Activated CD4-positive, alpha-beta T cell treated with anti-CD3 and anti-CD28 coated beads for 4 hours (primary cell): ENCODE measurements around the gene GCH1.
"Not testable (repeated sequence)": the region's sequence is repeated elsewhere in the genome, so short reads cannot be mapped to it uniquely, and the experiment has no call there.

Experiments
- DNase-seq, 2 donors: peaks; one replicate each; pipeline ENCODE4 v3.0.0-alpha.2; 2020

The GCH1 gene

DNA sequence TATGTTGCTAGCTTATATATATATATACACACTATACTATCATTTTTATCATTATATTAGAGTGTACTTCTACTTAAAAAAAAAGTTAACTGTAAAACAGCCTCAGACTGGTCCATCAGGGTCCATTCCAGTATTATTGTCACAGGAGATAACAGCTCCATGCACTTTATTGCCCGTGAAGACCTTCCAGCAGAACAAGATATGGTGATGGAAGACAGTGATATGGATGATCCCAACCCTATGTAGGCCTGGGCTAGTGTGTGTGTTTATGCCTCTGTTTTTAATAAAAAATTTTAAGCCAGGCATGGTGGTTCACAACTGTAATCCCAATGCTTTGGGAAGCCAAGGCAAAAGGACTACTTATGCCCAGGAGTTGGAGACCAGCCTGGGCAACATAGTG lies 86.2 kb downstream of the GCH1 start:
- DNase-seq: no peak

DNA sequence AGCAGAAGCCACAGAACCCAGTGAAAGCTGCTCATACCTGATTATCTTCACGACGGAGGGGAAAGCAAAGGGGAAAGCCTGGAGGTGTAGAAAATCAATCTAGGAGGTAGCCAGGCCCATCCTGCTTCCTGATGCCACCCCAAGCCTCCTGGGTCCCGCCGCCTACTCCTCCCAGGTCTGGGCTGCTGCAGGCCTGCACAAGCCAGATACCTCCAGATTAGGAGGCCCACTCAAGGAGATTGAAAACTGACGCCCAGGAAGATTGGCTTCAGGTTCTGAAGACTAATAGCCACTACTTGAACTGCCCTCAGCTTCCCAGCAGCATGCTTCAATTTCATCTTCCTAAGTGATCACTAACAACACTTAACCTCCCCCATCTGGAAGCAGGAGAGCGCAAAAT lies 87.1 kb downstream of the GCH1 start:
- DNase-seq: no peak

- DNase-seq: no peak
These were observed 87.6 kb downstream of the GCH1 start for GRCh38 chr14:54815016-54815415.

DNA sequence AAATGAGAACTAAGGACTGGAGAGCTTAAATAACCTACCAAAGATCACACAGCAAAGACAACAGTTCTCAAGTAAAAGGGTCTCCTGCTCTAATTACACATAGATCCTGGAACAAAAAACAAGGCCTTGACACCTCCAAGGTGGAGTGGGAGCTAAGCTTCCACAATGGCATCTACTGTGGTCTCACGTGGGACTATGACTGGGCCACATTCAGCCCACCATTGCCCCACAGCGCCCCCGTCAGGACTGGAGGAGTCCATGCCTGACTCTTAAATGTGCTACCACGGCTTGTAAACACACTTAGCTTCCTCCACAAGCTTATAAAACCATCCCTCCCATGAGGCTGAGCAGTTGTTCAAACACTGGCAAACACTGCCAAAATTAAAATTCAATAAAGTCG lies 88.5 kb downstream of the GCH1 start:
- no peak for DNase-seq

DNA sequence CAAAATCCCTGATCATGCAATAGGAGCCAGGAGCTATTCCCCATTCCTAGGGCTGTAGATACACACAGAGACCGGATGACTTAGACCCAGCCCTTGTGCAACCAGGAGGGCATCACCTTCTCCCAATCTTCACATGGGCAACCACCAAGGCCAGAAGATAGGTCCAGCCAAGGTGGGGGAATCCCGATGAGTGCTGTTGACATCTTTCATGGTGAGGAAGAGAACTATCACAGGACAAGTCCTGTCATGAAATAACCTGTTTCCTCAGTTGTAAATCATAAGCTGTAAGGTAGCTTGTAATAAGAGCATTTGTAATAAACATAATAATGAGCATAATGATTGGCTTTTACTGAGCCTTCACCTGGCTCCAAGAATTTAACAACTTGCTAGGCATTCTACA lies 89.5 kb downstream of the GCH1 start:
- DNase-seq: no peak

DNA sequence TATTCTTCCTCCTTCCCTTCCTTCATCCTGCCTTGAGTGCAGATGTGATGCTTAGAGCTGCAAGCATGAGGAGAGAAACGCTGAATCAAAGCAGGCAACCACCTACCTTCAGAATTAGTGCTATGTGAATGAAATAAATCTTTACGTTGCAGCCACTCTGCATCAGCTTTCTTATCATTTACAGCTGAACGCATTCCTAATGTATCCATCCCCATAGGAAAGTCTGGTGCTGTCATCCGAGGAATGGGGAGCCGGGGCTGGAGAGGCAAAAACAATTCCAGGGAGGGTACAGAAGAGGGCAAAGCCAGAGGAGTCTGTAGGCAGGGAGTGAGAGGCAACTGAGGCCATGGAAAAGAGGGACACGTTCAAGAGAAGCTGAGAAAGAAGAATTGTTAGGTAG lies 90.0 kb downstream of the GCH1 start:
- DNase-seq: no peak

DNA sequence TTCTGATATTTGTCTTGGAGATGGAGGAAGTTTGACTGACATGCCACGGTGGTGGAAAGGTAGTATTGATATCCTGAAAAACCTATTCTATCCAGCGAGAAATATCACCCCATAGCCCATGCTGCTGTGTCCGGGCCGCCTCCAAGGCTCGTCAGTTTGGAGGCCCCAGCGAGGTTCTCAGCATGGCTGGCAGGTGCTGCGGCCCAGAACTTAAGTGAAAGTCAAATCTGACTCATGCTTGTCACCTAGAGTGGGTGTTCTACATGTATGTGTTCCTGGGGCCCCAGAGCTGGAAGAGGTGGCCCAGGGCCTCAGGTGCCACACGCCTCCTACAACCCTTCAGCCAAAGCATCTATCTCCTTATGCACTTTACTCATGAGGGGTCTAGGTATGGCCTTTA lies 92.9 kb downstream of the GCH1 start:
- no peak for DNase-seq

DNA sequence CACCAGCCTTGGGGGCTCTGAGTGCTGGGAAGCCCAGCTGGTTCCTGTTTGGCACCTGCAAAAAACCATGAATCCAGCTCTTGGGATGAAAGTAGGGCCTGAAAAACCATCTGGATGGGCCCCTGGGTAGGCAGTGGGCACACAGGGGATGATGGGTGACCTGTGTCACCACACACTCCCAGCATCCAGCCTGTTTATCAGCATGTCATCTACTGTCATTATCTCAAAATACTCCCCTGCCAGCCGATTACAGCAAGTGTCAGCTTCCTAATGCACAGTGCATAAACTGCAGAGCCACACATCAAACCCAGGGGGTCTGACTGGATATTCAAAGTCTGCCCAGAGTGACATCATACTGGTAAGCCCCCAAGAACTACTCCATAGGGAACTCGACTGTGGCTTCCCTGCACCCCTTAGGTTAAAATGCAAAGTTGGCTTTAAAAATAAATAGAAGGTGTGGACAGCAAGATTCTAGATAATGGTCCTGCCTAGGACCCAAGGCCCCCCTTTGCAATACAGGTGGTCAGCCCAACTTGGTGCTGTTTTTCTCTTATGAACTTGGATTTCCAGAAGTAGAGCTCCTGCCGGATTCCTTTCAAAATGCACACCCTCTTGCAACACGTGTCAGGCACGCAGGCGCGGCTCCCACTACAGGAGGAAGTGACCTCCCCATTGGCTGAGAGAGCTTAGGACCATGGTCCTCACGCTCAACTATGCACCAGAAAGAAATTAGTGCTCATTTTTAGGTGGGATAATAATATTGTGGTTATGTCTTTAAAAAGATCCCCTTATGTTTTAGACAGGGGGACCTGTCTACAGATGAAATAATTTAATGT lies 94.1 kb downstream of the GCH1 start:
- no peak for DNase-seq

GRCh38 chr14:54807881-54808280 lies 94.7 kb downstream of the GCH1 start:
- no peak for DNase-seq

DNA sequence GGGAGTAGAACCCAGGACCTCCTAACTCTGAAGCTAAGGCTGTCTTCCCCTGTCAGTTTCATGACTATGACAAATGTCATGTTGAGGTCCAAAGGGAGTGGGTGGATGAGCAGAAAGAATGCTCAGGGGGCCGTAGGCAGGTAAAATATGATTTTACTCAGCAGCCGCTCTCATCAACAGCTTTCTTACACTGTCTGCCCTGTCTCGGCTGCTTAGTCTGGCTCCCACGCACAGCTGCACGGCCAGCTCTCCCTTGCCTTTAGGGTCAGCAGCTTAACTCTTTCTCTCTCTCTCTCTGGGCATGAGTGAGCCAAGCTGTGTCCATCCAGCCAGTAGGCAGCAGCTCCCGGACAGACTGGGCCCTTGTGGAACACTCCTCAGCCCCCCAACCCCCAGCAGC lies 95.2 kb downstream of the GCH1 start:
- DNase-seq: no peak

DNA sequence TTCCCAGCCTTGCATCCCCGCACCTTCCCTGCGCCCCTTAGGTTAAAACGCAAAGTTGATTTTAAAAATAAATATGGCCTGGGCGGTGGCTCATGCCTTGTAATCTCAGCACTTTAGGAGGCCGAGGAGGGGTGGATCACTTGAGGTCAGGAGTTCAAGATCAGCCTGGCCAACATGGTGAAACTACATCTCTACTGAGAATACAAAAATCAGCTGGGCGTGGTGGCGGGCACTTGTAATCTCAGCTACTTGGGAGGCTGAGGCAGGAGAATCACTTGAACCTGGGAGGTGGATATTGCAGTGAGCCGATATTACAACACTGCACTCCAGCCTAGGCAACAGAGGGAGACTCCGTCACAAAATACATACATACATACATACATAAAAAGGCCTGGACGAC lies 96.0 kb downstream of the GCH1 start:
- no peak for DNase-seq

DNA sequence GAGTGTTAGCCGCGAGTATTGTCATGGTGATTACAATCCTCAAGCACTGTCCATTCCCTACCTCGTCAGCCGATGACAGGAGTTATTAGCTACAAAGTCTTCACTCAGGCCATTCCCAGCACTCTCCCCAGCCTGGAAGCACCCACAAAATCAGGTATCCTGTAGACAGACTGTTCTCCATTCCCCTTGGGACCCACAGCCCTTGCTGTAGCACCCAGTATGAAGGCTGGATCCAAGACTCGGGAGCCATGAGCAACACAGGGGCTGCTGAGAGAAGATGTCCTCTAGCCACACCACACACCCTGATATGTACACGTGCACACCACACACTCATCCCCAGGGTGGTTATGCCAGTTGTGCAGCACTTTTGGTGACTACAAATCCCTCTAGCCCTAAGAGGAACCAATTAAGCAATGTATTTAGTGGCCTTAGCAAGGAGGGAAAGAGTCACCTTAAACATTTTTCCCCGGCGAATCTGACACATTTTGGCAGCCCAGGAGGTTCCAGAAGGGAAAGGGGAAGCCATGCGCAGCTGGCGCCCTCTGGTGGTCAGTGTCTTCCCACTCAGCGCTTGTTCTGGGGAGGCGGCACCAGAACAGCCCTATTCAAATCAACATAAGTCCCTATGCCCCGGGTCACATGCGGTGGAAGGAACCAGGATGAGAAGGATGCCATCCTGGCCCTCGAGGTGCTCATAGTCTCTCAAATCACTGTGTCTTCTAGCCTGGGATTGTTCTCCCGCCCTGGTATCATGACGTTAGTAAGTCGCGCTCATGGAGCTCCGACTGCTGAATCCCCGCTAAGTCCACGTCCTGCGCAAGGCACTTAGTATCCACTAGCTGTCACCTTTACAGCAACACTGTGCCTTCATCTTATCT lies 96.9 kb downstream of the GCH1 start:
- DNase-seq: peak; percentile 69 to 75

DNA sequence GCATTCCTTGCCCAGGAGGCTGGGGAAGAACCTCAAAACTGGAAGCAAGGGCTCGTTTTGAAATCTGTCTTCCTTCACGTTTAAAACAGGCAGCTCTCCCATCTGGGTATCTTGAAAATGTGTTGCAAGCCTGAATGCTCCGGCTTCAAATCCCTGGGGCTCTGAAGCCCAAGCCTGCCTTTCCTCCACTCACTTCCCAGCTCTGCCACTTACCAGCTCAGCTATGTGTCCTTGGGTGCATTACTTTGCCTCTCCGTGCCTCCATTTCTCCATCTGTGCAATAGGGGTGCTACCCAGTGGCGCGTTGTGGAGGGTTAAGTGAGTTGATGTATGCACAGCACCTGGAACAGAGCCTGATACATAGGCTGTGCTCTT lies 97.6 kb downstream of the GCH1 start:
- no peak for DNase-seq

DNA sequence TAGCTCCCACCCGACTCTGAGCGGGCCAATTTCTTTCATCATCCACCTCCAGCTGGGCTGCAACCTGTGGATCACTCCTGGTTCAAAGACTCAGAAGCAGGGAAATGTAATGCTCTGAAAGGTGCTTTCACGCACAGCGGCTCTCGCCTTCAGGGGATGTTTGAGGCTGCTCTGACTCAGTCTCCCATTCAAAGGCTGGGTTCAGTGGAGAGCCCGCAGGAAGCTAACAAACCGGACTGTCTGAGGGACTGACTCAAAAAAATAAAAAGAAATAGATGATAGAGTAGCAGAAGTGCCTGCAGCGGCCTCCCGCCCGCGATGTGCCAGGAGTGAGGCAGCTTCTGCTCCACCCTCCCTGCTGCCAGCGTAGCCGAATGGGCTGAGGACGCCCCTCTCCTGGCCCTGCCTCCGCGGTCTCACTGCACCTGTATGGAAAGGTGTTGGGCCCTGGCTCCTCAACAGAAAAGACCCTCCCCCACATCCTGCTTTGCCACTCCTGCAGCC lies 98.0 kb downstream of the GCH1 start:
- no peak for DNase-seq

DNA sequence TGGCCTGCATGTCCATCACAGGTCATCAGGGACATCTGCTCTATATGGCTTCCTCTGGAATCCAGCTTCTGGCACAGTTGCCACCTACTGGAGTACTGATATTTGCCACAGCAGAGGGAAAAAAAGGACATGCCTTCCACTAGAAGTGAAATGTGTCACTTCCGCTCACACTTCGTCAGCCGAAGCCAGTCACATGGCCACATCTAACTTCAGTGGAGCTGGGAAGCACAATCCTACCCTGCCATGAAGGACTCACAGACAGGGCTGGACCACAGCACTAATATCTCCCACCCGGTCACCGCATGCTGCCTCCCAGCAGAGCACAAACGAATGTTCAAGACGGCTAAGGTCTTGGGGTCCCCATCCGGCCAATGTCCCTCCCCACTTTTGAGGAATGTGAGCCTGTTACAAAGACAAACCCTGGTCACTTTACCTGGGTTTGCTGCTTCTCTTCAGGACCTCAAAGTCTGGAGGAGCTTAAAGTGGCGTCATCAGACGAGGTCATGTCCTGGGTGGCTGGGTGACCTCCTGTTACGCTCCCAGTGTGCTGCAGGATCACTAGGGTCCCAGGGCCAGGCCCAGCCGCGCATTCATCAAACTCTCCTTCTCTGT lies 98.6 kb downstream of the GCH1 start:
- DNase-seq: no peak

- DNase-seq: no peak
These were observed 99.2 kb downstream of the GCH1 start for GRCh38 chr14:54803396-54803795.

DNA sequence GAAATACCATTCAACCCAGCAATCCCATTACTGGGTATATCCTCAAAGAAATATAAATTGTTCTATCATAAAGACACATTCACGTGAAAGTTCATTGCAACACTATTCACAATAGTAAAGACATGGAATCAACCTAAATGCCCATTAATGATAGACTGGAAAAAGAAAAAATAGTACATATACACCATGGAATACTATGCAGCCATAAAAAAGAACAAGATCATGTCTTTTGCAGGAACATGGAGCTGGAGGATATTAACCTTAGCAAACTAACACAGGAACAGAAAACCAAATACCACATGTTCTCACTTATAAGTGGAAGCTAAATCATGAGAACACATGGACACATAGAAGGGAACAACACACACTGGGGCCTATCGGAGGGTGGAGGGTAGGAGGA lies 101.1 kb downstream of the GCH1 start:
- DNase-seq: not testable (repeated sequence)

- no peak for DNase-seq
These were observed 104.0 kb downstream of the GCH1 start for GRCh38 chr14:54798465-54799124.

DNA sequence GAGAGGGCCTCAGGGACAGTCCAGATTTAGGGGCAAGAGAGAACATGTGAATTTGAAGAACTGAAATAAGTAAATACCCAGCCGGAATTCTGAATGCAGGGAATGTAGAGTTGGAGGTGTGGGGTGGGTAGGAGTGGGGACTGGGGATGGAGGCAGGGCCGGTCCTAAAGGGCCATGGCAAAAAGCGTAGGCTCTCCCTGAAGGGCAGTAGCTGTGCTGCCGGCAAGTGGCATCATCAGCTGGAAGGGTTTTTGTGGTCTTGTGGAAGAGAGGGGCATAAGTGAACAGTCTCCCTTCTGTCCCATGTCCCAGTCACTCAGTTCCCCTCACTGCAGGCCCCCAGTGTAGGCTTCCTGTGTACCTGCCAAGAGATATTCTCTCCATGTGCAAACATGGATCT lies 104.6 kb downstream of the GCH1 start:
- DNase-seq: no peak

GRCh38 chr14:54797556-54797955 lies 105.1 kb downstream of the GCH1 start:
- no peak for DNase-seq

GRCh38 chr14:54796961-54797360 lies 105.7 kb downstream of the GCH1 start:
- no peak for DNase-seq

- DNase-seq: no peak
These were observed 107.8 kb downstream of the GCH1 start for GRCh38 chr14:54794796-54795195.

DNA sequence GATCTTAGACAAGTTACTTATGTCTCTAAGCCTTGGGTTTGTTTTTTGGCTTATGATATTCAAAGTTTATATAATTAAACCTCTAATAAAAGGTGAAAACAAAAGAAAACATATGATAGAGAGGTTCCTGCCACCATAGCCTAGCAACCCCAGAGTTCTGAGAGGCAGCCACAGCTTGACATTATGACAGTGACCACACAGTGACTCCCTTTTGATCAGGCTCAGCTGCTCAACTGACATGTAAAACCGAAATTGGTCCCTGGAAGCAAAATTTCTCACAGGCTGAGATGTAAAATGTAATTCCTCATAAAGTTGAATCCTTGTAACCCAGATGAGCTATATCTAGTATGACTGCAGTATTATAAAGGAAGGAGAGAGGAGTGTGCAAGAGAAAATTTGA lies 108.5 kb downstream of the GCH1 start:
- no peak for DNase-seq
